ENCODE measurements around the gene VTA1. TPM values are rescaled to one million over a fixed set of nuclear protein-coding genes. Genes with fewer than 3 reads are reported as not detected.
"Not testable (repeated sequence)": the region's sequence is repeated elsewhere in the genome, so short reads cannot be mapped to it uniquely, and the experiment has no call there.

The VTA1 gene
- polyA plus RNA-seq, 1 donor = 57.2 TPM

DNA sequence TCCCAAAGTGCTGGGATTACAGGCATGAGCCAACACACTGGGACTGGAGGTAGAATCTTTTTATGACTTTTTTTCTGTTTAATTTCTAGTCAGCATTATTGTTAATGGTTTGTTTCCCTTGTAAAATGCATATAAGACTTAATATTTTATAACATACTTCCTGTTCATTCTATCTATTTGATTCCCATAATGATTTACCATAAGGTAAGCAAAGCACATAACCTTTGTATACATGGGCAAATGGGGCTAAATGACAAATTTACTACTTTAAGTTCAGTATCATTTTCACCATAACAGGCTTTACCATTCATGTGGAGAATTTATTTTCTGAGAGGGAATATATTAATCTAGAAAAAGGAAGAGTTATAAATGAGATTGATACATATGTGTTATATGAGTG, 24.3 kb downstream of the VTA1 start:
- no peak for DNase-seq (ENCODE audit: low read depth)

DNA sequence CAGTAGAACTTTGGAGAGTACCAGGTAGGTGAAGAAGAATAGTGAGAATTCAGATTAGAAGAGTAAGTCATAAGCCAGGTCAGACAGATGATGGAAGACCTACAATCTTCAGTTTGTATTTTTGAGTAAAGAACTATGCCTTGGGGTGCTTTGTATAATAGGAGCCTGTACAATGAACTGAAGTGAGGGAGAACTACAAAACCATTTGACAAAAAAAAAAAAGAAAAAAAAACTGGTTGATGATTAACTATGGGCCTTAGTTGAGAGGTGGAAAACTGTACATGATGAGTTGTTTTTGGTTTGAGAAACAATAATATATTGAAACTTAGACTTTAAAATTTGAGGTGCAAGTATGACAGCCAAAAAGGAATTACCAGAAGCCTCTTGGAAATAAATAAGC, 25.7 kb downstream of the VTA1 start:
- no peak for DNase-seq (ENCODE audit: low read depth)

DNA sequence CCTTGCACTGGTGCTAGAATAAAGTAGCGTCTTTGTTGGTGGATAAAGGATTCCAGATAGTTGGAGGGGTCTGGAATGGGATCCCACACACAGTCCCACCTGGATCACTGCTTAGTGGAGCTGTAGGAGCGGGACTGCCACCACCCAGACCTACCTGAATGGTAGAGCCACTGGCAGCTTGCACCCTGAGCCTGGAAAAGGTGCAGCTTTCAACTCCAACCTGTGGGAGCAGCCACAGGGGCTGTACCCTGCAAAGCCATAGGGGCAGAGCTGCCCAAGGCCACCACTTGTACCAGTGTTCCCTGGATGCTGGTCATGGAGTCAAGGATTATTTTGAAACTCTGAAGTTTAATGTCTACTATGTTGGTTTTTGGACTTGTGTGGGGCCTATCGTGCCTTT, 26.9 kb downstream of the VTA1 start:
- DNase-seq (ENCODE audit: low read depth) = no peak

DNA sequence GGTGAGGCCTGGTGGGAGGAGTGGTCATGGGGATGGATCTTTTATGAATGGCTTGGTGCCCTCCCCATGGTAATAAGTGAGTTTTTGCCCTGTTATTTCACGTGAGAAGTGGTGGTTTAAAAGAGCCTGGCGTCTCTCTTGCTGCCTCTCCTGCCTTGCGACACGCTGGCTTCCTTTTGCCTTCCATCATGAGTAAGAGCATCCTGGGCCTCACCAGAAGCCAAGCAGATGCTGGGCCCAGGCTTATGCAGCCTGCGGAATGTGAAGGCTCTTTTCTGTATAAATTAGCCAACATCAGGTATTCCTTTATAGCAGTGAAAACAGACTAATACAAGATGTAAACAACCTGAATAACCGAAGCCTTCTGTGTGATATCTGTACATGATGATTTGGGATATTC, 27.6 kb downstream of the VTA1 start:
- DNase-seq (ENCODE audit: low read depth) = no peak

DNA sequence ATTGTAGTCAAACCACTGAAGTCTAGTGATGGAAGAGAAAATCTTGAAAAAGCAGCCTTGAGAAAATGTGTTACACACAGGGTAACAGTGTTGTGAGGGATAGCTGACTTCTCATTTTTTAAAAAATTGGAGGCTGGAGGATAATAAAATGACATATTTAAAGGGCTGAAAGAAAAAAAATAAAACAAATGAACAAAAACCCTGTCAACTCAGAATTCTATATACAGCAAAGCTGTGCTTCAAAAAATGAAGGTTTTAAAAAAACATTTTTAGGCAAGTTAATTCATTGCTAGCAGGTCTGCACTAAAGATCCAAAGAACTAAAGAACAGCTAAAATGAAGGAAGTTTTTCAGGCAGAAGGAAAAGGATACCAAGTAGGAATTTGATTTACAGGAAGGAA, 31.1 kb downstream of the VTA1 start:
- no peak for DNase-seq (ENCODE audit: low read depth)

DNA sequence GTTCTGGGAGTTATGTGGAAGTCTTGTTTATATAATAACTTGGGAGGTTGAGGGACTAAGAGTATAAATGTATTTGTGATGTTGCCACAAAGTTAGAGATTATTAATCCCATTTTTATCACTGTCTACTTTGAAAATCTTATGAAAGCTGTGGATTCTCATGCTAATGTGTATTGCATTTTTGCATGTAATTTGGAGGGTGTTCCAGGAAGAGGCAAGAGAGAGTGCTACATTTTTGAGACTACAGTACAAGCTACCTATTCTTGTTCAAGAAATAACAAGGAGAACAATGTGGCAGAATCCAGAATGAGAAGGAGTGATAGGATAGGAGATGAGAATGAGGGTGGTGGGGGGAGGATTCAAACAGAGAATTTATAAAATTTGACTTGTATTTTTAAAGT, 34.9 kb downstream of the VTA1 start:
- no peak for DNase-seq (ENCODE audit: low read depth)

DNA sequence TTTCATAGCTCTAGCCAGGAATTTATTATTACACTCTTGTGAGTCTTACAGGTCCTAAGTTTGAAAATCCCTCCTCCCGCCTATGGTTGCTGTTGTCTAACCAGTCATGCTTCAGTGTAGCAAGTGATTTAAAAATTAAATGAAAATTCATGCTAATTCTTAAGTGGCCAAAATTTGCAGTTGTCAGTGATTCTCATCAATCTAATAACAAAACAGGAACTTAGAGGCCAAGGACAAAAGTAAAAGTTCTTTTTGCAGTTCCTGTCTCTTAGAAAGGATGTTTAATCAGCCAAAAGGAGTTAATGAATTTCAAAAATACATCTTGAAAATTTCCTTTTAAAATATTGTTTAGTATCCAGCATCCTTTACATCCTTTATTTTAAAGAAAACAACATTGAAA, 36.3 kb downstream of the VTA1 start:
- DNase-seq (ENCODE audit: low read depth) = no peak

DNA sequence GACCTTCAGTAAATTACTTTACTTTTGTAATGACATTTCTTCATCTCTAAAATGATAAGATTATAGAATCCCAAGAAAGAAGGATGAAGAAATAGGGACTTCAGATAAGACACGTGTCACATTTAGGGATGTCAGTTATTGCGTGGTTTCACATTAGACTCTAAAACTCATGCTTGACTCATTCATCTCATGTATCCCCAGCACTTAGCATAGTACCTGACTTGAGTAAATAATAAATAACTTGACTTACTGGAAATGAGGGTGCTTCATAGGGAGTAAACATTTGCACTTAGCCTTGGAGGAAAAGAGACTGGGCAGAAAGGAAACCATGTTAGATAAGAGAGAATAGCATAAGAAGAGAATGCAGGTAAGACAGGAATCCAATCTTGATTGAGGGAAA, 37.2 kb downstream of the VTA1 start:
- DNase-seq (ENCODE audit: low read depth) = no peak

DNA sequence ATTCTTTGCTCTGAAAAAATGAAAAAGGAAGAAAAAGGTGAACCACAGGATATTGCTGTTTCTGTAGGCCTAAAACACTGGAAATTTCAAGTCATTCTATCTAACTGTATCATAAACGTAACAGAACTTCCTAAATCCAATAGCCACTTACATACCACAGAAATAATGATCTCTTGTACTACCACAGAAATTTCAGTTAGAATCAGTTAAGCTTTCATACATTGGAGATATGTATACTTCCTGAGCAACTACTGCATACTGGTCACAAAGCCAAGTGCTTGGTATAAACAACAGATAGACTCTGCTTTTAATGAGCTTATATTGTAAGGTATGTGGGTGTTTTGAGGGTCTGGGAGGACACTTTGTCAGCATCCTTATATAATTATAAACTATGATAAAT, 38.6 kb downstream of the VTA1 start:
- no peak for DNase-seq (ENCODE audit: low read depth)

DNA sequence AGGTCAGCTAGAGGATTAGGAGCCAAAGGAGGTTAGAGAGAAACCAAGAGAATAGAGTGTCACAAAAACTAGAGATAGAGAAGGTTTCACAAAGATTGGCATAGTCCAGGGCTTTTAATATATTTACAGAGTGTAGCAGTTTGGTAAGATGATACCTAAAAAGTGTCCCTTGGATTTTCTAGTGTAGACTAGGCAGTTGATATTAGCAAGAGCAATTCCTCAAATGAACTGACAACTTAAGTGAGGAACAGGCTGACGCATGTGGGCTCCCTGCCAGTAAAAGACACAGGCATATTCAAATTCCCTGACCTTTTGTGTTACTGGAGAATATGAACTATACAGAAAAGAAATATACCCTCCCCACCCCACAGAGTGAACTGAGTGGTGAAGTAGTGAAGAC, 40.1 kb downstream of the VTA1 start:
- DNase-seq (ENCODE audit: low read depth) = peak; percentile 6

DNA sequence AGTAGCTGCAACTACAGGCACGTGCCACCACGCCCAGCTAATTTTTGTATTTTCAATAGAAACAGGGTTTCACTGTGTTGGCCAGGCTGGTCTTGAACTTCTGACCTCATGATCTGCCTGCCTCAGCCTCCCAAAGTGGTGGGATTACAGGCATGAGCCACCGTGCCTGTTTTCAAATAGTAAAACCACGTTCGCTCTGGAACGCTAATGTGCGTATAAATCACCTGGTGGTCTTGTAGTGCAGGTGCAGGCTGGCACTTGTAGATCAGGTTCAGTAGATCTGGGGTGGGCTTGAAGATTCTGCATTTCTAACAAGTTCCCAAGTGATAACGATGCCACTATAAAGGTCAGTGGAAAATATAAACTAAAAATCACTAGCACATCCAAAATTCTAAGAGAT, 41.3 kb downstream of the VTA1 start:
- DNase-seq (ENCODE audit: low read depth) = not testable (repeated sequence)

DNA sequence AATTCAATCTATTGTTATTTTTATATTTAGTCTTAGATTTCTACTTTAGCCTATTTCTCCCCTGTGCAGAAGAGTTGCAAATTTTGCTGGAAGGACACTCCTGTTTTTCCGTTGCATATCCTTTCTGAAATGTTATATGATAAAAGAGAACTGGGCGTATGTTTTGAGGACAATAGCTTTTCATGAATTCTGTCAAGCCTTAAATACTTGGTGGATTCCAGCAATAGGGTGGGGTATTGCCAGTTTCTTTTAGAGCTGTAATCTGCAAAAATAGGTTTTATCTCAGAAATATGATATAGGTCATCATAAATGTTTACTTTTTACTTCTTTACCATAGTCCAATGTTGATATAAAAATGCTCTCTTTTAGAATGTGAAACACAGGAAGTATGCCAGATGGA, 42.0 kb downstream of the VTA1 start:
- no peak for DNase-seq (ENCODE audit: low read depth)

DNA sequence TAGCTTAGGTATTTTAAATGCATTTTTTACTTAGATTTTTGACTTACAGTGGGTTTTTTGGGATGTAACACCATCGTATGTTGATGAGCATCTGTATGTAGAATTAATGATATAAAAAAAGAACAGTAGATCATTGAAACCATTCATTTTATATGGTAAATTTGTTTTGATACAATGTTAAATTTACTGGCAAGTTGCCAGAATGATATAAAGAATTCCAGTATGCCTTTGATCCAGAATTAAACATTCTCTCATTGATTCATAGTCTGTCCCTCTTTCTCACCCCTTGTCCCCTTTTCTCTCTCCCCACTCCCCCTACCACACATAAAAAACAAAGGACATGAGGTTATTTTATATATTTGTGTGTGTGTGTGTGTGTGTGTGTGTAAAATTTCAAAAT, 45.3 kb downstream of the VTA1 start:
- DNase-seq (ENCODE audit: low read depth) = no peak

DNA sequence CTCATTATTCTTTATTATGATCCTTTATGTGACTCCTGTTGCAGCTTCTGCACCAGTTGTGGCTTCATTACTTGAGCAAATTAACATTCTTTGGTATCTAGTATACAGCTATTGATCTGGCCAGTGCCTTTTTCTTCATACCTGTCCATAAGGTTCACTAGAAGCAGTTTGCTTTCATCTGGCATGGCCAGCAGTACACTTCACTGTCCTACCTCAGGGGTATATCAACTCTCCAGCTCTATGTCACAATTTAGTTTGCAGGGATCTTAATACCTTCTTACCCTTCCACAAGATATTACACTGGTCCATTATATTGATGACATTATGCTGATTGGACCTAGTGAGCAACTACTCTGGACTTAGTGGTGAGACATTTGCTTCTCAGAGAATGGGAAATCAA, 46.6 kb downstream of the VTA1 start:
- DNase-seq (ENCODE audit: low read depth) = no peak

DNA sequence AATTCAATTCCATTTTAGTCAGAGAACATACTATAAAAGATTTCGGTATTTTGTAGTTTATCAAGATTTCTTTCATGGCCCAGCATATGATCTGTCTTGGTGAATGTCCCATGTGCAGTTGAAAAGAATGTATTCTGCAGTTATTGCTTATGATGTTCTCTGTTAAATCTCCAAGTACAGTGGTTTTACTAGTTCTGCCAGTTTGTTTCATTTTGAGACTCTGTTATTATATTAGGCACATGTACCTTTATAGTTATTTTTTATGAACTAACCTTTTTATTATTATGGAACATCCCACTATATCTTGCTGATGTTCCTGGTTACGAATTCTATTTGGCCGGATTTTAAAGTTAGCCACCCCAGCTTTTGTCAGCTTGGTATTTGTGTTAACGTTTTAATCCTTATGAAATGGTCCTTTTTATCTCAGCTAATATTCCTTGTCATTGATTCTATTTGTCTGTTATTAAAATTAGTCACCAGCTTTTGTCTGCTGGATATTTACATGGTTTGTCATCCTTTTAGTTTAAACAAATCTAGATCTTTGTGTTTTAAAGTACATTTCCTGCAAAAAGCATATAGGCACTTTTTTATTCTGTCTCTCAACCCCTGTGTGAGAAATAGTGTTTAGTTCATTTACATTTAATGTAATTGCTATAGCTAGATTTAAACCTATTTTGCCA, 48.9 kb downstream of the VTA1 start:
- no peak for DNase-seq (ENCODE audit: low read depth)

DNA sequence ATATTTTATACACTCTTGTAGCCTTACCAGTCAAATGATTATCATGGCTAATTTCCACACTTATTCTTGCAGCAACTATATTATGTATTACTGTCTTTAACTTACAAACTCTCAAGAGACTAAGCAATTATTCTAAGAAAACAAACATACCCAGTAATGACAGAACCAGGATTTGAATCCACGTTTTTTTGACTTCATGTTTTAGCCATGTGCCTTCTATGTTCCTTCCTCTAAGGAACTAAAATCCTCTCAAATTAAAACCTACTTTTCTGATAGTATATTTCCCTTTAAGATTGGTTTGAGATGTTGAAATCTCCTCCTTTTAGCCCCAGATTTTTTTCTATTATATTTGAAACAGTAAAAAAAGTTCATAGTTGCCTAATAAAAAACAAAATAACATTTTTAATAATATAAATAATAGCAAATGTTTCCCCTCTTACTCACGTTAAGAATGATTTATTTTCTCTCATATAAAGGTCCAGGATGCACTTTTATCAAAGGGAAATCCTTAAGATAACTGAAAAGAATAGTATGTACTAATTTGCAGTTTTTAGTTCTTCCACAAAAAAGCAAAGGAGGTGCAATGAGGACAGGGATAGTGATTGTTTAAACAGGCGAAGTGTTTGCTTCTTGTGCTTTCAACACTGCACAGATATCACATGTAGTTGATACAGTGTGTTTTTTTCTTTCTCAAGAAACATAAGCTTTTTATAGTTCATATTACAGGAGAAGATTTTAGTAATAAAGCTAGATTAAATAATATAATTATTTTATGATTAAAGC, 54.0 kb downstream of the VTA1 start:
- no peak for DNase-seq (ENCODE audit: low read depth)

DNA sequence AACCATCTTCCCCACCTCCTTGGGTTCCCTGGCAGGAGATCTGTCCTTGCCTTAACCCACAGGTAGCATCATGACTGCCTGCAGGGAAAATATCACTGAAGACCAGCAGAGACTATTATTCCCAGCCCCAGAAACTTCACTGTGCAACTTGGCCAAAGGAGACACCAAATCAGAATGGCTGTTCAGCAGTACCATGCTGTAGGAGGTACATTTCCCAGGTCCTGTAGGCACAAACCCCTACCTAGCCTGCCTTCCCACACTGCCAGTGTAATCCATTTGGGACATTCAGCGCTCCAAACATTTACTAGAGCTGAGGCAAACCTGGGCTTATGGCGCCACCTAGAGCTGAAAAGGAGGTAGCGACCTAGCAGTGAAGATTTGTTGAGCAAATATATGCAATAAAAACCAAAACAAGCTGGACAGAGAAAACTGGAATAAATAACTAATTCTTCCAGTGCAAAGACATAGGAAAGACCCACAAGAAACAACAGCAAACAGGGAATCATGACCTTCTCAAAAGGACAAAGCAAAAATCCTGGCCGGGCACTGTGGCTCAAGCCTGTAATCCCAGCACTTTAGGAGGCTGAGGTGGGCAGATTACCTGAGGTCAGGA, 60.3 kb downstream of the VTA1 start:
- DNase-seq (ENCODE audit: low read depth) = no peak

DNA sequence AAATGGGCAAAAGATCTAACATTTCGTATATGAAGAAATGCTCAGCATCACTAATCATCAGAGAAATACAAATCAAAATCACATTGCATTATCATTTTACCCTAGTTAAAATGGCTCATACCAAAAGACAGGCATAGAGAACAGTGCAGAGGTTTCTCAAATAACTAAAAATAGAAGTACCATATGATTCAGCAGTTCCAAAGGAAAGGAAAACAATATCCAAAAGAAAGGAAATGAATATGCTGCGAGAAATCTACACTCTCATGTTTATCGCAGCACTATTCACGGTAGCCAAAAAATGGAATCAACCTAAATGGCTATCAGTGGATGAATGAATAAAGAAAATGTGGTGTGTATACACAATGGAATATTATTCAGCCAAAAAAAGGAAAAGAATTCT, 63.5 kb downstream of the VTA1 start:
- DNase-seq (ENCODE audit: low read depth) = no peak

DNA sequence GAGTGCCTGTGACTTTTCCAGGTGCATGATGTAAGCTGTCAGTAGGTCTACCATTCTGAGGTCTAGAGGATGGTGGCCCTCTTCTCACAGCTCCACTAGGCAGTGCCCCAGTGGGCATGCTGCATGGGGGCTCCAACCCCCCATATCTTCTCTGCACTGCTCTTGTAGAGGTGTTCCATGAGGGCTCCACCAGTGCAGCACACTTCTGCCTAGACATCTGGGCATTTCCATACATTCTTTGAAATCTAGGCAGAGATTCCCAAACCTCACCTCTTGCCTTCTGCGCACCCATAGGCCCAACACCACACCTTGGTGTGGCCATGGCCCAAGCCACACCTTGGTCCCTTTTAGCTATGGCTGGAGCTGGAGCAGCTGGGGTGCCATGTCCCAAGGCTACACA, 66.3 kb downstream of the VTA1 start:
- no peak for DNase-seq (ENCODE audit: low read depth)

DNA sequence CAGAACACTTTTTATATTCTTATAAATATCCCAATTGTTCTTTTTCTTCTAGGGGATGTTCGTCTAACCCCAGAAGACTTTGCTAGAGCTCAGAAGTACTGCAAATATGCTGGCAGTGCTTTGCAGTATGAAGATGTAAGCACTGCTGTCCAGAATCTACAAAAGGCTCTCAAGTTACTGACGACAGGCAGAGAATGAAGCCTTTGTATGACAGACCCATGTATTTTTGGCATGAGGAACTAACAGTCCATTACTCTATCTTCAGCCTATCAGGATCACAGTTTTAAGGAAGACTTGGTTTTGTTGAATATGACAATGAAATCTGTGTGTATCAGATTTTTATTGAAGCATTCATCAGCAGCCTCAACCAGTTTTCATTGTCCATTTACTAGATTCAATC, 71.4 kb downstream of the VTA1 start:
- DNase-seq (ENCODE audit: low read depth) = no peak

DNA sequence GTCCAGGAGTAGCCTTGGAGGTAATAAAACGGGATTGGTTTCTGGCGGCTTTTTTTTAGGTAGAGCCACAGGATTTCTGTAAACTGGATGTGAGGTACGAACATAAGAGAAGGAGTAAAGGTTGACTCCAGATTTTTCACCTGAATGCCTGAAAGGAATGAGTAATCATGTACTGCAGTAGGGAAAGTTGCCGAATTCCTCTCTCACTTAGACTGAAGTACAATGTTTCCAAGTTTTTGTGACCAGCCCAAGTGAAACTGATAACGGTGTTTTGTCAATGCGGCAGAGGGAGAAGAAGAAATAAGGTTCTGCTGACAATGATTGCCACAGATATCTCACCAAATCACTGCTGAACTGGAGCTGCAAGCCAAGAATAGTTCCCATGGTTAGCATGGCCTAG, 75.0 kb downstream of the VTA1 start:
- no peak for DNase-seq (ENCODE audit: low read depth)

DNA sequence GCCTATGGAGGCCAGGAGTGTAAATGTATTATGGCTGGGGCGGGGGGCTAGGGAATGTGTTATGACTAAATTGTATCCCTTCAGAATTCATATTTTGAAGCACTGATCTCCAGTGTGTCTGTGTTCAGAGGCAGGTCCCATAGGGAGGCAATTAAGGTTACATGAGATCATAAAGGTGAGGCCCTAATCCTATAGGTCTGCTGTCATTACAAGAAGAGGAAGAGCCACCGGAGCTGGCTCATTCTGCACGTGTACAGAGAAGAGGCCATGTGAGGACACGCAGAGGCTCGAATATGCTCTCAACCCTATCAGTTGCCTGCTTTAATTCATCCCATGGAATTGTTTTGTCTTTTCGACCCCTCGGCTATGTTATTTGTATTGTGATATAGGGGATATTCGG, 76.9 kb downstream of the VTA1 start:
- no peak for DNase-seq (ENCODE audit: low read depth)

DNA sequence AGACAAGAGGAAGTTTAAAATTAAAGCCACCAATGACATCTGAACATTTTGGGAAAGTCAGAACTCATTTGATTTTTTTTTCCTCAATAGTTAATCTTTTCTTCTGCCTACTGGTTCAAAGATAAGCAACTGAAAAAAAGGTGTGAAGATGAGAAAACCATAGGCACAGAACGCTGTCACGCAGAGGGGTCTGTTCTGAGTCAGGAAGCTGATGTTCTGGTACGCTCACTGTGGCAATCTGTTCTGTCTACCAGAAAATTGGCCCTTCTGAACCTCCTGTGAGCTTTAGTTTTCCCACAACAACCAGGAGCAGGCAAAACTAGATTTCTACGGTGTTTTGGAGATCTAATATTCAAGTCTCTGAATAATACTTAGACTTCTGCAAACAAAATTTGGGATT, 78.1 kb downstream of the VTA1 start:
- DNase-seq (ENCODE audit: low read depth) = no peak

Measured in forelimb muscle (tissue), 1 donor.